Adrenal gland (tissue), 5 donors: ENCODE measurements around the gene IL1RL2.

Experiments used
- POLR2A ChIP-seq, 2 donors: fragments of 450-650 bp; IDR thresholded peaks; one replicate each; pipeline ENCODE4 v1.6.1; 2017; ENCODE audit warnings: antibody characterized with exemption in 2 of 2, mild to moderate bottlenecking in 2 of 2, moderate library complexity in 1 of 2
- TF ChIP-seq, protein P1 (sequence below), 6 experiments: fragments of 450-650 bp in 4 of 6; fragments of 200-600 bp in 2 of 6; sonication (generic) in 1 of 6; IDR thresholded peaks; 1 replicate in 5 of 6; 2 replicates in 1 of 6; pipeline versions ENCODE4 v1.5.1 to v1.8.0; 2016 to 2021; ENCODE audit warnings: antibody characterized with exemption in 6 of 6, mild to moderate bottlenecking in 2 of 6, moderate library complexity in 1 of 6
- donor health status: DM: no; HTN: no; CAD: no.

DNA sequence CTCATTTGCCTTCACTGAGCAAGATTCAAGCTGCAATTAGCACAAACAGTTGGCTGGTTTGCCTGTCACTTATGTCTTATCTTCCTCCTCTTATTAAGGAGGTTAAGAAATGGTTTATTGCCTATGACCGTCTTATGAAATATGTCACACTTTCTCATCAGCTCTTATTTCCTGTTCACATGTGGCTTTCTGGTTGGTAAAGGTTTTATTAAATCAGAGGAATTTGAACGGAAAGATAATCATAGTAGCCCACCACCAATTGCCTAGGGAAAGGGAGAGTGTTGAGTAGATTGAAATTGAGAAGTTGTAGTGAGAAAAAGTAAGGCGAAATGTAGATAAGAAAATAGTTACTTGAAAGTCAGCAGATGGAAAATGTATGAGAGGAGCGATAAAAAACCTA is 48.5 kb upstream of the IL1RL2 start:
- TF ChIP-seq, protein P1, sequence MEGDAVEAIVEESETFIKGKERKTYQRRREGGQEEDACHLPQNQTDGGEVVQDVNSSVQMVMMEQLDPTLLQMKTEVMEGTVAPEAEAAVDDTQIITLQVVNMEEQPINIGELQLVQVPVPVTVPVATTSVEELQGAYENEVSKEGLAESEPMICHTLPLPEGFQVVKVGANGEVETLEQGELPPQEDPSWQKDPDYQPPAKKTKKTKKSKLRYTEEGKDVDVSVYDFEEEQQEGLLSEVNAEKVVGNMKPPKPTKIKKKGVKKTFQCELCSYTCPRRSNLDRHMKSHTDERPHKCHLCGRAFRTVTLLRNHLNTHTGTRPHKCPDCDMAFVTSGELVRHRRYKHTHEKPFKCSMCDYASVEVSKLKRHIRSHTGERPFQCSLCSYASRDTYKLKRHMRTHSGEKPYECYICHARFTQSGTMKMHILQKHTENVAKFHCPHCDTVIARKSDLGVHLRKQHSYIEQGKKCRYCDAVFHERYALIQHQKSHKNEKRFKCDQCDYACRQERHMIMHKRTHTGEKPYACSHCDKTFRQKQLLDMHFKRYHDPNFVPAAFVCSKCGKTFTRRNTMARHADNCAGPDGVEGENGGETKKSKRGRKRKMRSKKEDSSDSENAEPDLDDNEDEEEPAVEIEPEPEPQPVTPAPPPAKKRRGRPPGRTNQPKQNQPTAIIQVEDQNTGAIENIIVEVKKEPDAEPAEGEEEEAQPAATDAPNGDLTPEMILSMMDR (IDR thresholded peaks at IDR 0.05) = no peak
- TF ChIP-seq POLR2A (IDR thresholded peaks at IDR 0.05) = no peak
